GM23338 (cell line): ENCODE data around the gene SKA3. TPM values are rescaled to one million over a fixed set of nuclear protein-coding genes. Genes with fewer than 3 reads are reported as not detected.

ENCODE experiments used
- ATAC-seq: fragments of 200-7000 bp; cut with Tn5 transposase; 3 replicates; pipeline ENCODE4 v1.9.1; 2020
- DNase-seq: peaks from one replicate; pipeline ENCODE4 v3.0.0-alpha.2; 2015; ENCODE audit warnings: low spot score
- H2AFZ ChIP-seq: fragments of 200-600 bp; sonication (generic); 2 replicates; pipeline ENCODE4 v1.8.0; 2016; ENCODE audit warnings: antibody characterized with exemption, mild to moderate bottlenecking, moderate library complexity
- H3F3A ChIP-seq: fragments of 200-600 bp; sonication (generic); replicated peaks from 2 replicates; pipeline ENCODE4 v1.8.0; 2017; ENCODE audit warnings: antibody characterized with exemption, mixed run types, low read depth
- H3K27ac ChIP-seq: fragments of 200-600 bp; sonication (generic); 2 replicates; pipeline ENCODE4 v1.6.1; 2016; ENCODE audit warnings: low read depth
- H3K27me3 ChIP-seq: fragments of 200-600 bp; sonication (generic); 2 replicates; pipeline ENCODE4 v1.8.0; 2016; ENCODE audit warnings: mild to moderate bottlenecking, mixed run types, moderate library complexity; ENCODE audit not compliant: insufficient read depth
- H3K36me3 ChIP-seq: fragments of 200-600 bp; sonication (generic); 2 replicates; pipeline ENCODE4 v1.8.0; 2016; ENCODE audit warnings: mild to moderate bottlenecking; ENCODE audit not compliant: insufficient read depth
- H3K4me1 ChIP-seq: fragments of 200-600 bp; sonication (generic); 2 replicates; pipeline ENCODE4 v1.8.0; 2016; ENCODE audit warnings: mild to moderate bottlenecking, moderate library complexity; ENCODE audit not compliant: insufficient read depth
- H3K4me2 ChIP-seq: fragments of 200-600 bp; sonication (generic); 2 replicates; pipeline ENCODE4 v1.7.1; 2017; ENCODE audit warnings: mixed run types
- H3K4me3 ChIP-seq: fragments of 200-600 bp; sonication (generic); 2 replicates; pipeline ENCODE4 v1.6.1; 2016; ENCODE audit warnings: mixed run types
- H3K79me2 ChIP-seq: fragments of 200-600 bp; sonication (generic); replicated peaks from 2 replicates; pipeline ENCODE4 v1.8.0; 2017; ENCODE audit warnings: mild to moderate bottlenecking; ENCODE audit not compliant: insufficient read depth
- H3K9me2 ChIP-seq: fragments of 200-600 bp; sonication (generic); 2 replicates; pipeline ENCODE4 v1.8.0; 2017; ENCODE audit not compliant: insufficient read depth
- H4K20me1 ChIP-seq: fragments of 200-600 bp; sonication (generic); replicated peaks from 2 replicates; pipeline ENCODE4 v1.8.0; 2017; ENCODE audit warnings: mild to moderate bottlenecking; ENCODE audit not compliant: insufficient read depth
- H3K27ac Mint-ChIP-seq: 2 replicates; pipeline ENCODE4 v1.8.0; 2020; ENCODE audit warnings: inconsistent platforms, mild to moderate bottlenecking, moderate library complexity, mixed read lengths
- H3K27me3 Mint-ChIP-seq: 3 replicates; pipeline ENCODE4 v1.8.0; 2022; ENCODE audit warnings: low read depth, mild to moderate bottlenecking, moderate library complexity, mixed read lengths, inconsistent platforms; ENCODE audit not compliant: insufficient read depth, poor library complexity
- H3K36me3 Mint-ChIP-seq: 3 replicates; pipeline ENCODE4 v1.8.0; 2021; ENCODE audit warnings: low read depth, mild to moderate bottlenecking, inconsistent platforms, moderate library complexity, mixed read lengths
- H3K4me1 Mint-ChIP-seq: 3 replicates; pipeline ENCODE4 v1.8.0; 2020; ENCODE audit warnings: mild to moderate bottlenecking, inconsistent platforms, mixed read lengths
- H3K4me3 Mint-ChIP-seq: 3 replicates; pipeline ENCODE4 v1.8.0; 2021; ENCODE audit warnings: moderate library complexity, mild to moderate bottlenecking, inconsistent platforms, mixed read lengths
- H3K9me3 Mint-ChIP-seq: 3 replicates; pipeline ENCODE4 v1.8.0; 2020; ENCODE audit warnings: moderate library complexity, mild to moderate bottlenecking, inconsistent platforms, mixed read lengths
- CREB1 ChIP-seq: fragments of 250-450 bp; sonication (Bioruptor Pico); IDR thresholded peaks from 2 replicates; pipeline ENCODE4 v1.5.0; 2020; ENCODE audit warnings: low read depth, mild to moderate bottlenecking, moderate library complexity
- EZH2 ChIP-seq: fragments of 200-600 bp; sonication (generic); IDR thresholded peaks from one replicate; pipeline ENCODE4 v1.8.0; 2017; ENCODE audit warnings: antibody characterized with exemption, mild to moderate bottlenecking, low read depth; ENCODE audit not compliant: unreplicated experiment
- EZH2phosphoT487 ChIP-seq: fragments of 200-600 bp; sonication (generic); IDR thresholded peaks from one replicate; pipeline ENCODE4 v1.8.1; 2018; ENCODE audit warnings: antibody characterized with exemption; ENCODE audit not compliant: unreplicated experiment
- JUNB ChIP-seq: IDR thresholded peaks from one replicate; pipeline ENCODE4 v1.6.1; 2016; ENCODE audit warnings: antibody characterized with exemption; ENCODE audit not compliant: unreplicated experiment
- NANOG ChIP-seq: IDR thresholded peaks from 2 replicates; pipeline ENCODE4 v1.6.1; 2016; ENCODE audit warnings: antibody characterized with exemption, borderline replicate concordance
- POLR2AphosphoS5 ChIP-seq: IDR thresholded peaks from 2 replicates; pipeline ENCODE4 v1.6.1; 2016; ENCODE audit warnings: antibody characterized with exemption, low read depth
- STAT1 ChIP-seq: IDR thresholded peaks from one replicate; pipeline ENCODE4 v1.6.1; 2016; ENCODE audit warnings: antibody characterized with exemption; ENCODE audit not compliant: unreplicated experiment
- ZNF114 ChIP-seq: fragments of 250-450 bp; sonication (Bioruptor Pico); IDR thresholded peaks from 2 replicates; pipeline ENCODE4 v1.5.0; 2020; ENCODE audit warnings: mild to moderate bottlenecking, moderate library complexity
- ZNF331 ChIP-seq: fragments of 250-450 bp; sonication (Bioruptor Pico); IDR thresholded peaks from 2 replicates; pipeline ENCODE4 v1.5.0; 2020; ENCODE audit warnings: low read depth, mild to moderate bottlenecking, moderate library complexity
- polyA plus RNA-seq: library from polyadenylated mRNA; unstranded; fragments of >200 nt; fragmentation: Nextera tagmentation; extraction: Ambion mirVana; gene quantifications from 2 replicates; pipeline ENCODE4 v1.2.1, GENCODE V29; 2016
- total RNA-seq: library from RNA; depleted of rRNA; stranded (reverse); fragments of >200 nt; shearing (Covaris generic); gene quantifications from 2 replicates; pipeline ENCODE4 v1.2.3, GENCODE V29; 2014
- TF ChIP-seq, protein P1 (sequence below), 2 experiments: fragments of 200-600 bp in 1 of 2; sonication (generic) in 1 of 2; conservative IDR thresholded peaks; 2 replicates each; pipeline versions ENCODE4 v1.5.1 to v1.6.1; 2016 to 2017; ENCODE audit warnings: antibody characterized with exemption in 2 of 2, low read depth in 2 of 2, mild to moderate bottlenecking in 2 of 2, moderate library complexity in 1 of 2
- TF ChIP-seq, protein P2 (sequence below): IDR thresholded peaks from 2 replicates; pipeline ENCODE4 v1.6.1; 2016; ENCODE audit warnings: antibody characterized with exemption
- TF ChIP-seq, protein P3 (sequence below): IDR thresholded peaks from one replicate; pipeline ENCODE4 v1.6.1; 2018; ENCODE audit warnings: antibody characterized with exemption; ENCODE audit not compliant: unreplicated experiment

SKA3 gene
- total and polyA plus RNA-seq, 2 experiments from 2014 or later = 65.9 to 179 TPM

DNA sequence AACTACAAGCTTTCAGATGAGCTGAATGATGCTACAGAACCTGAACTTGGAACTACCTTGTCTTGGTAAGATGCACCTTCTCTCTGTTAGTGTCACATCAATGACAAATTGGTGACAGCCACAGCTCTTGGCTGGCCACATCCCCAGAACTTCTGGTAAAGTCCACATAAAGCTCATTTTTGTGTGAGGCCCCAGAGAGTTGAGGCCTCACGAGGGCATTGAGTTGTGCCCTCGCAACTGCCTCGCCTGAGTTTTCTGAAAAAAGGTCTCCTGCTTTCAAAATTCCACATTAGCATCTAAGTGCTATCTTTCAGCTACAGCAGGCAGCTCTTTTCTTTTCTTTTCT is 42.7 kb upstream of the SKA3 start:
- H3K4me1 ChIP-seq = no peaks in the 10 kb centered on the region
- no peak overlapping the region for H3K4me3 Mint-ChIP-seq
- H3F3A ChIP-seq = no peaks in the 10 kb centered on the region
- H3K4me3 ChIP-seq = no peak overlapping the region
- no peak overlapping the region for H3K27ac Mint-ChIP-seq
- ATAC-seq = no peak
- peak overlapping the region; percentile 19; the same call in 1 of the 2 replicates for H2AFZ ChIP-seq
- no peaks in the 10 kb centered on the region for H3K79me2 ChIP-seq
- peaks cover 3% of the 10 kb centered on the region for H3K36me3 Mint-ChIP-seq
- H3K9me2 ChIP-seq = no peaks in the 10 kb centered on the region
- H4K20me1 ChIP-seq = no peaks in the 10 kb centered on the region
- DNase-seq = no peak
- TF ChIP-seq JUNB = no peak
- TF ChIP-seq, protein P1, sequence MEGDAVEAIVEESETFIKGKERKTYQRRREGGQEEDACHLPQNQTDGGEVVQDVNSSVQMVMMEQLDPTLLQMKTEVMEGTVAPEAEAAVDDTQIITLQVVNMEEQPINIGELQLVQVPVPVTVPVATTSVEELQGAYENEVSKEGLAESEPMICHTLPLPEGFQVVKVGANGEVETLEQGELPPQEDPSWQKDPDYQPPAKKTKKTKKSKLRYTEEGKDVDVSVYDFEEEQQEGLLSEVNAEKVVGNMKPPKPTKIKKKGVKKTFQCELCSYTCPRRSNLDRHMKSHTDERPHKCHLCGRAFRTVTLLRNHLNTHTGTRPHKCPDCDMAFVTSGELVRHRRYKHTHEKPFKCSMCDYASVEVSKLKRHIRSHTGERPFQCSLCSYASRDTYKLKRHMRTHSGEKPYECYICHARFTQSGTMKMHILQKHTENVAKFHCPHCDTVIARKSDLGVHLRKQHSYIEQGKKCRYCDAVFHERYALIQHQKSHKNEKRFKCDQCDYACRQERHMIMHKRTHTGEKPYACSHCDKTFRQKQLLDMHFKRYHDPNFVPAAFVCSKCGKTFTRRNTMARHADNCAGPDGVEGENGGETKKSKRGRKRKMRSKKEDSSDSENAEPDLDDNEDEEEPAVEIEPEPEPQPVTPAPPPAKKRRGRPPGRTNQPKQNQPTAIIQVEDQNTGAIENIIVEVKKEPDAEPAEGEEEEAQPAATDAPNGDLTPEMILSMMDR (conservative IDR thresholded peaks at IDR 0.05; ENCODE audit: low read depth in 2 of 2) = no peak
- TF ChIP-seq EZH2 = no peak
- H3K27me3 Mint-ChIP-seq = peaks cover 2% of the 10 kb centered on the region
- H3K36me3 ChIP-seq = no peaks in the 10 kb centered on the region
- 0 out of 3 replicates have a peak, but pooled peaks cover 2% of the 10 kb centered on the region for H3K4me1 Mint-ChIP-seq
- no peaks in the 10 kb centered on the region for H3K27me3 ChIP-seq
- H3K4me2 ChIP-seq = no peak overlapping the region
- H3K27ac ChIP-seq = no peak overlapping the region
- H3K9me3 Mint-ChIP-seq = peaks cover 14% of the 10 kb centered on the region

DNA sequence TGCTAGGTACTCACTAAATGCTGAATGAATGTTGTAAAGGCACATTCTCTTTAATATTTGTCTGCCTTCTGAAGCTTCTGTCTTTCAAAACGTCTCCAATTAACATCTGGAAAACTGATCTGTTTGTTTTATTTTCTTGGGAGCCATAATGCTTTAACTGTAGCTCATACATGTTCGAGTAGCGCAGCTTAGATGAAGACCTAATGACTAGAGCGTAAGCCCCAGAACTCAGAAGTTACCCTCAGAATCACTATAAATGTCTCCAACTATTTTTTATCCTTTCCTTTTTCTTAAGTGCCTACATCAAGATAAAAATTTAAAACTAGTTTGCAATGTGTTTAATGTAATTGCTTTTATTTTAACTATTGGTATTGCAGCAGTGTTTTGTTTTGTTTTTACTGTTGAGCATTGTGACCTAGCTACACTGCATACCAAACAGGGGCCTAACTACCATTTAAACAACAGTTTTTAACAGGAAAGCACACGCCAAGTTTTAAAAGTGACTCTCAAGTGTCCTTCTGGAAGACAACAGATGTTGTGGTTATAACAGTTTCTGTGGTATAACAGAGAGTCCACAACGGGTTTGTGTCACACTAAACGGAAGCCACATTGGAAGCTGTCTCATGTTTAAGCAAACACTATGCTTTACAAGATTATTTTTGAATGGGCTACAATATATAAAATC is 42.1 kb upstream of the SKA3 start:
- H3K4me1 Mint-ChIP-seq = 0 out of 3 replicates have a peak, but pooled peaks cover 2% of the 10 kb centered on the region
- H4K20me1 ChIP-seq = no peaks in the 10 kb centered on the region
- H3K4me3 ChIP-seq = no peak overlapping the region
- no peaks in the 10 kb centered on the region for H3K36me3 ChIP-seq
- DNase-seq (no peak), ATAC-seq (no peak)
- no peaks in the 10 kb centered on the region for H3K9me2 ChIP-seq
- peaks cover 2% of the 10 kb centered on the region for H3K27me3 Mint-ChIP-seq
- no peaks in the 10 kb centered on the region for H3K79me2 ChIP-seq
- peaks cover 3% of the 10 kb centered on the region for H3K36me3 Mint-ChIP-seq
- no peaks in the 10 kb centered on the region for H3K27me3 ChIP-seq
- no peak overlapping the region for H3K27ac ChIP-seq
- H2AFZ ChIP-seq = peak overlapping the region; percentile 19; the same call in 1 of the 2 replicates
- H3K4me3 Mint-ChIP-seq = no peak overlapping the region
- H3K27ac Mint-ChIP-seq = no peak overlapping the region
- no peaks in the 10 kb centered on the region for H3F3A ChIP-seq
- no peaks in the 10 kb centered on the region for H3K4me1 ChIP-seq
- no peak overlapping the region for H3K4me2 ChIP-seq
- H3K9me3 Mint-ChIP-seq = peaks cover 18% of the 10 kb centered on the region
- TF ChIP-seq JUNB = no peak
- no peak for TF ChIP-seq NANOG
- TF ChIP-seq, protein P2, sequence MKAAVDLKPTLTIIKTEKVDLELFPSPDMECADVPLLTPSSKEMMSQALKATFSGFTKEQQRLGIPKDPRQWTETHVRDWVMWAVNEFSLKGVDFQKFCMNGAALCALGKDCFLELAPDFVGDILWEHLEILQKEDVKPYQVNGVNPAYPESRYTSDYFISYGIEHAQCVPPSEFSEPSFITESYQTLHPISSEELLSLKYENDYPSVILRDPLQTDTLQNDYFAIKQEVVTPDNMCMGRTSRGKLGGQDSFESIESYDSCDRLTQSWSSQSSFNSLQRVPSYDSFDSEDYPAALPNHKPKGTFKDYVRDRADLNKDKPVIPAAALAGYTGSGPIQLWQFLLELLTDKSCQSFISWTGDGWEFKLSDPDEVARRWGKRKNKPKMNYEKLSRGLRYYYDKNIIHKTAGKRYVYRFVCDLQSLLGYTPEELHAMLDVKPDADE = no peak
- TF ChIP-seq EZH2phosphoT487 = no peak
- TF ChIP-seq ZNF114 = no peak
- no peak for TF ChIP-seq STAT1
- TF ChIP-seq ZNF331 (CRISPR knock-in tag) = no peak
- TF ChIP-seq POLR2AphosphoS5 = no peak
- TF ChIP-seq, protein P3, sequence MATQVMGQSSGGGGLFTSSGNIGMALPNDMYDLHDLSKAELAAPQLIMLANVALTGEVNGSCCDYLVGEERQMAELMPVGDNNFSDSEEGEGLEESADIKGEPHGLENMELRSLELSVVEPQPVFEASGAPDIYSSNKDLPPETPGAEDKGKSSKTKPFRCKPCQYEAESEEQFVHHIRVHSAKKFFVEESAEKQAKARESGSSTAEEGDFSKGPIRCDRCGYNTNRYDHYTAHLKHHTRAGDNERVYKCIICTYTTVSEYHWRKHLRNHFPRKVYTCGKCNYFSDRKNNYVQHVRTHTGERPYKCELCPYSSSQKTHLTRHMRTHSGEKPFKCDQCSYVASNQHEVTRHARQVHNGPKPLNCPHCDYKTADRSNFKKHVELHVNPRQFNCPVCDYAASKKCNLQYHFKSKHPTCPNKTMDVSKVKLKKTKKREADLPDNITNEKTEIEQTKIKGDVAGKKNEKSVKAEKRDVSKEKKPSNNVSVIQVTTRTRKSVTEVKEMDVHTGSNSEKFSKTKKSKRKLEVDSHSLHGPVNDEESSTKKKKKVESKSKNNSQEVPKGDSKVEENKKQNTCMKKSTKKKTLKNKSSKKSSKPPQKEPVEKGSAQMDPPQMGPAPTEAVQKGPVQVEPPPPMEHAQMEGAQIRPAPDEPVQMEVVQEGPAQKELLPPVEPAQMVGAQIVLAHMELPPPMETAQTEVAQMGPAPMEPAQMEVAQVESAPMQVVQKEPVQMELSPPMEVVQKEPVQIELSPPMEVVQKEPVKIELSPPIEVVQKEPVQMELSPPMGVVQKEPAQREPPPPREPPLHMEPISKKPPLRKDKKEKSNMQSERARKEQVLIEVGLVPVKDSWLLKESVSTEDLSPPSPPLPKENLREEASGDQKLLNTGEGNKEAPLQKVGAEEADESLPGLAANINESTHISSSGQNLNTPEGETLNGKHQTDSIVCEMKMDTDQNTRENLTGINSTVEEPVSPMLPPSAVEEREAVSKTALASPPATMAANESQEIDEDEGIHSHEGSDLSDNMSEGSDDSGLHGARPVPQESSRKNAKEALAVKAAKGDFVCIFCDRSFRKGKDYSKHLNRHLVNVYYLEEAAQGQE = no peak
- TF ChIP-seq, protein P1 (conservative IDR thresholded peaks at IDR 0.05; ENCODE audit: low read depth in 2 of 2) = no peak
- TF ChIP-seq EZH2 = no peak
- TF ChIP-seq CREB1 (CRISPR knock-in tag) = no peak
